Neural progenitor cell (in vitro differentiated cells): ENCODE results near the gene LTB.

Source experiments
- CTCF ChIP-seq: fragments of 200-600 bp; sonication (generic); IDR thresholded peaks from 2 replicates; pipeline ENCODE4 v1.5.1; 2017; ENCODE audit warnings: antibody characterized with exemption, mild to moderate bottlenecking
- EZH2phosphoT487 ChIP-seq: fragments of 200-600 bp; sonication (generic); IDR thresholded peaks from 2 replicates; pipeline ENCODE4 v1.6.1; 2017; ENCODE audit warnings: antibody characterized with exemption

DNA sequence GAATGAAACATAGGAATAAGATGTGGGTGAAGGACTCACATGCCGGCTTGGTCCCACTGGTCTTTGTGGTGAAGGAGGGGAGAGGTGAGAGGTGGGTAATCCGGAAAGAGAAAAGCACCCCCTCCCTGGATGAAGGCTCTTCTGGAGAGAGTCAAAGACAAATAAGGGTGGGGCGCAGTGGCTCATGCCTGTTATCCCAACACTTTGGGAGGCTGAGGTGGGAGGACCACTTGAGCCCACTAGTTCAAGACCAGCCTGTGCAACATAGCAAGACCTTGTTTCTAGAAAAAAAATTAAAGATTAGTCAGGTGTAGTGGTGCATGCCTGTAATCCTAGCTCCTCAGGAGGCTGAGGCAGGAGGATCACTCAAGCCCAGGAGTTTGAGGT is 3.1 kb downstream of the LTB start:
- TF ChIP-seq CTCF, result no peak
- TF ChIP-seq EZH2phosphoT487, result no peak
